RPMI8226 (cell line): ENCODE measurements around the gene NUTM2D.
"Not testable (repeated sequence)": the region's sequence is repeated elsewhere in the genome, so short reads cannot be mapped to it uniquely, and the experiment has no call there.

Source experiments
- DNase-seq: peaks from one replicate; pipeline ENCODE4 v3.0.0-alpha.2; 2015

The NUTM2D gene, protein sequence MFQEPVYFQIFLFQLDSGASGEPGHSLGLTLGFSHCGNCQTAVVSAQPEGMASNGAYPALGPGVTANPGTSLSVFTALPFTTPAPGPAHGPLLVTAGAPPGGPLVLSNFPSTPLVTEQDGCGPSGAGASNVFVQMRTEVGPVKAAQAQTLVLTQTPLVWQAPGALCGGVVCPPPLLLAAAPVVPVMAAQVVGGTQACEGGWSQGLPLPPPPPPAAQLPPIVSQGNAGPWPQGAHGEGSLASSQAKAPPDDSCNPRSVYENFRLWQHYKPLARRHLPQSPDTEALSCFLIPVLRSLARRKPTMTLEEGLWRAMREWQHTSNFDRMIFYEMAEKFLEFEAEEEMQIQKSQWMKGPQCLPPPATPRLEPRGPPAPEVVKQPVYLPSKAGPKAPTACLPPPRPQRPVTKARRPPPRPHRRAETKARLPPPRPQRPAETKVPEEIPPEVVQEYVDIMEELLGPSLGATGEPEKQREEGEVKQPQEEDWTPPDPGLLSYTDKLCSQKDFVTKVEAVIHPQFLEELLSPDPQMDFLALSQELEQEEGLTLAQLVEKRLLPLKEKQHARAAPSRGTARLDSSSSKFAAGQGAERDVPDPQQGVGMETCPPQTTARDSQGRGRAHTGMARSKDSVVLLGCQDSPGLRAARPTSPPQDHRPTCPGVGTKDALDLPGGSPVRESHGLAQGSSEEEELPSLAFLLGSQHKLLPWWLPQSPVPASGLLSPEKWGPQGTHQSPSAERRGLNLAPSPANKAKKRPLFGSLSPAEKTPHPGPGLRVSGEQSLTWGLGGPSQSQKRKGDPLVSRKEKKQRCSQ

DNA sequence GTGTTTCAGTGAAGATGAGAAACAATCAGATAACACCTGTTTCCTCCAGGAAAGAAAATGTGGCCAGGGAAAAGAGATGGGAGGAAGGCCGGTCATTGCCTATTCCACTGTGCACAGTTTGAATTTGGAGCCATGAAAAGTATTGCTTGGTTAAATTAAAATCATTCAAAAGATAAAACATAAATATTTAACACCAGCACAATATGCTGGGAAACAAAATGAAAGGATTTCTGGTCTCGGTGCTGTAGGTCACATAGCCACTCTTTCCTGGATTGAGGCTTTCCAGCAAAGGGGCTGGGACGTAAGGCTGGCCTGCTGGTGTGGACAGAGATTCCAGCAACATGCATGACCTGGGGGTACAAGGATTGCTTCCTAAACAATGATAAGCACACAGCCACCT, at the start of gene NUTM2D:
TSS of gene NUTM2D (plus strand) at position 301 of the 400 bp plus-strand sequence. CDS start 522 bp downstream, outside the sequence.
- not testable (repeated sequence) for DNase-seq

DNA sequence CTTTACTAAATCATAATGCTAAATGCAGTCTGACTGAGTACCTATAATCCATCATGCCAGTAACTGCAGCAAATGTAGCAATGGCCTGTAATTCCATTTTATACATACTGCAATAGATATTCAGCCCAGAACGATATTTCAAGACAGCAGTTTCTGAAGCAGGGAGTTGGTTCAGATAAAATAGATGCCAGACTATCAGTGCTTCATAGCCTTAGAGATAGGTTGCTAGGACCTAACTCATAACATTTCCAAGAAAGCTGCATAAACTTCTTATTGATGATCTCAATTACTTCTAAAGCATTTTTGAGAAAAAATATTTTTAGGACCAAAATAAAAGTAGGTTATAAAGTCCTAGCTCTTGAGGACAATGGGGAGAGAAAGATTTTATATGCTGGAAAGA, 48.8 kb upstream of the NUTM2D start:
- DNase-seq = not testable (repeated sequence)

DNA sequence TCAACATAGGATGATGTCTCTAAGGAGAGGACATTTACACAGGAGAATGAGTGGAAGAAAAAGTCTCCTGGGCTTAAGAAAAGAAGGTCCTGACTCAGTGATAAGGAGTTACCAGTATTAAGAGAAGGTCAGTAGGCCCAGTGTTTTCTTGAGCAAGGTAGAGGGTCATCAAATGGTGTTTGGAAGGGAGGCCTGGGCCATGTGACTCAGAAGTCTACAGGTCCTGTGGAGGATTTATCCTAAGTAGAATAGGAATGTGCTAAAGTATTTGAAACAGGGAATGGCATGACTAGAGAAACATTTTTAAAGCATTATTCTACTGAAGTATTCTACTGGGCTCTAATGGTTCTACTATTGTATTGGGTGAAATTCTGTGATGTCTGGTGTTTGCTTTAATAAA, 47.9 kb upstream of the NUTM2D start:
- DNase-seq = not testable (repeated sequence)

GRCh38 chr10:87311521-87311920, 46.0 kb upstream of the NUTM2D start:
- DNase-seq = not testable (repeated sequence)

GRCh38 chr10:87313649-87314359, 43.7 kb upstream of the NUTM2D start:
- not testable (repeated sequence) for DNase-seq

GRCh38 chr10:87314360-87314973, 43.1 kb upstream of the NUTM2D start:
- DNase-seq = not testable (repeated sequence)

- DNase-seq = not testable (repeated sequence)
These were observed 36.0 kb upstream of the NUTM2D start for GRCh38 chr10:87321505-87321904.

- DNase-seq = not testable (repeated sequence)
These were observed 33.0 kb upstream of the NUTM2D start for GRCh38 chr10:87324559-87324958.

DNA sequence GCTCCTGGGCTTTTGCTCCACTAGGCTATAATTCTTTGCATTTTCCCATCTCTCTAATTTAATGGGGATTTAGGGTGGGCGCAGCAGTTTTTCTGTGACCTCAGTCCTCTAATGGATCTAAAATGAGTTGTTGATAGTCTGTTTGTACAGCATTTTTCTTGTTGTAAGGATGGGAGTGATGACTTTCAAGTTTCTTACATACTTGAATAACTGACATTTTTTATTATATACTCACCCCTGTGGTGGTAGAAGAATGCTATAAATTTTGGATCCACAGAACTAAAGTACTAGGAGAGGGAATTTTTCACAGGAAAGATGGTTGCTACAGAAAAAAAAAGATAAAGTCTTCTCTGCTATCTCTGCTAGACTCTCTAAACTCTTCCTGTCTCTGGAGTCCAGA, 29.6 kb upstream of the NUTM2D start:
- not testable (repeated sequence) for DNase-seq

DNA sequence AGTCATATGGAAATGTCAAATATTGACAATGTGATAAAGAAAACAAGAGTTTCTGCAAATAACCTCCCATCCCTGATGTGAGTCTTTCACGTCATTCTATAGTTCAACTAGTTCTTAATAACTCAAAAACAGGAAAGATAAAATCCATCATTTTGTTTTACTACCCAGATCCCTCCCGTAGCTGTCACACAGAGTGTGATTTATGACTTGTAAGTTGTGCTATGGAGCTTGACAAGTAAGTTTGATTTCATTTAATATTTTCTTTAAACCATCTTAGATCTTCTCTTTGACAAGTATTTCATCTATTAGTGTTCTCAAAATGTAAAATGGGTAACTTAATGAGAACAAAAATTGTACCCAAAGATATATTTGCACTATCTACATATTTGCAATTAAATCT, 28.4 kb upstream of the NUTM2D start:
- not testable (repeated sequence) for DNase-seq

GRCh38 chr10:87332687-87333086, 24.9 kb upstream of the NUTM2D start:
- DNase-seq = not testable (repeated sequence)

- DNase-seq = not testable (repeated sequence)
These were observed 17.1 kb upstream of the NUTM2D start for GRCh38 chr10:87340411-87340810.

DNA sequence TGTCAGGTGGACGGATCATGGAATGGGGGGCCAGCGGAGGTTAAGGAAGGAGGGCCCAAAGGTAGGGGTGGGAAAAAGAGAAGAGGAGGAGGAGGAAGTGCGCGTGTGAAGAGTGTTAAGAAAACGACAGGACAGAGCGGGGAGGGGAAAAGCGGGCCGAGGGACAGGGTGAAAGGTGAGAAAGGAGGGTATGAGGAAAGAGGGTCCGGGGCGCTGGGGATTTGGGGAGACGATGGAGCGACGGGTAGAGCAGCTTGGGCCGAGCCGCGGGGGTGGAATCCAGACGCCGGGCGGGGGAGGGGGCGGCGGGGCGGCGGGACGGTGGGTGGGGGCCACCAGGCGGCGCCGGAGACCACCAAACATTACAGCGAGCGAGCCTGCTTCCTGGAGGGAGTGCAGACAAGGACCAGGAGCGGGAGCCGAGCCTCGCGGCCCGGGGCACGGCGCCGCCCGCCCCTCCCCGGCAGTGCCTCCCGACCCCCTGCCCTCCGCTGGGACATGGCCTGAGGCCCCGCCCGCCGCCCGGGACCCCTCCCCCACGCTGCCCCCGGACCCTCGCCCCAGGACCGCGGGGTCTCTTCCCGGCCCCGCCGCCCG, 15.9 kb upstream of the NUTM2D start:
- not testable (repeated sequence) for DNase-seq

- DNase-seq = peak; percentile 74
These were observed 15.3 kb upstream of the NUTM2D start for GRCh38 chr10:87342249-87342710.

DNA sequence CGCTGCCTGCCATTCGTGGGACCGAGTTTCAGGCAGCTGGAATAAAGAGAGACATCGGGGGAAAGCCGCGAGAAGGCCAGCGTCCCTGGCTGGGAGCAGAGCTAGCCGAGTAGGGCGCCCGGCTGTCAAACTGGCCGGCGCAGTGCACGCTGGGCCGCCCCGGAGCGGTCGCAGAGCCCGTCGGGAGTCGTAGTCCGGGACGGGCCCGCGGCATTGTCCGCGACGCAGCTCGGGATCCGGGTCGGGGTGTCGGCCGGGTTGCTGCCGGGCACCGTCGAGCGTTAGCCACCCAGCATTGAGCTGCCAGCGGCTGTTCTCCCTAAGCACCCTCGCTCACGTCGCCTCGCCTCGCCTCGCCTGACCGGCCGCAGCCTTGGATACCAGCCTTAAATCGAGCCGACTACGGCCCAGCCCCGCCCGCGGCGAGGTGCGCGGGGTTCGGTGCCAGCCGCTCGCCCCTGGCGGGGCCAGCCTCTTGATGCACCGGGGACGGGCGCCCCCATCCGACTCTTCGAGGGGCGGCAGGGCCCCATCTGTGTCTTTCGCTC, 14.8 kb upstream of the NUTM2D start:
- peak; percentile 76 for DNase-seq

- not testable (repeated sequence) for DNase-seq
These were observed 11.8 kb upstream of the NUTM2D start for GRCh38 chr10:87345743-87346142.

- DNase-seq = not testable (repeated sequence)
These were observed 7.4 kb upstream of the NUTM2D start for GRCh38 chr10:87350161-87350560.

GRCh38 chr10:87352825-87353224, 4.7 kb upstream of the NUTM2D start:
- not testable (repeated sequence) for DNase-seq

DNA sequence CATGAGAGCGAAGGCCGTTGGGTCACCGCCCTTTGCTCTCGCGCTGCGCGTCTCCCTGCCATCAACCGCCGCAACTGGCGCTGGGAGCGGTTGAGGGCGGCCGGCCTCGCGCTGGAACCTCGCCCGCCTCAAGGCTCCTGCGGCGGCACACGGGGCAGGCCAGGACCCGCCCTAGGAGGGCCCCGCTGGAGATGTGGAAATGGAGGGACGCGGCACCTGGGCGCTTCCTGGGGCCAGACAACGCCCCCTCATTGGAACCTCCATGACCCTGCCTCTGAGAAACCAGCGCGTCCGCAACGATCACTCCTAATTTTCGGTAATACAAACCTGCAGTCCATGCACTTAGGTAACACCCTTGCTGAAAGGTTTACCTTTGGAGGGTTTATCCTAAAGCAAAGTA, 2.4 kb upstream of the NUTM2D start:
- DNase-seq = not testable (repeated sequence)

DNA sequence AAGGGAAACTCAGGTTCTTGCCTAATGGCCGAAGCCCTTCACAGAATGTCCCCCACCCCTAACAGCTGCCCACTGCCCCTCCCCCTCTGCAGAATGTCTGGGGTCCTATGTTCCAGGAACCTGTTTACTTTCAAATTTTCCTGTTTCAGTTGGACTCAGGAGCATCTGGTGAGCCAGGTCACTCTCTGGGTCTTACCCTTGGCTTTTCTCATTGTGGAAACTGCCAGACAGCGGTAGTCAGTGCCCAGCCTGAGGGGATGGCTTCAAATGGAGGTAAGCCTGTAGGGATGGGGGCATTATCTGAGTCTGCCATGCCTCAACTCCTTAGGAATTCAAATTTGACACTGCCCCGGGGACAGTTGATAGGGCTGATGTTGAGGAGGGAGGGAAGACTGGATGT, 615 bp downstream of the NUTM2D start:
- not testable (repeated sequence) for DNase-seq

- DNase-seq = not testable (repeated sequence)
These were observed 12.1 kb downstream of the NUTM2D start for GRCh38 chr10:87369514-87370112.
